K562 (cell line): ENCODE results near the gene BSDC1. TPM values are rescaled to one million over a fixed set of nuclear protein-coding genes. Genes with fewer than 3 reads are reported as not detected.

Experiments
- ARID1B ChIP-seq: fragments of 450-650 bp; IDR thresholded peaks from 2 replicates; pipeline ENCODE4 v1.6.1; 2016; ENCODE audit warnings: antibody characterized with exemption, mild to moderate bottlenecking, inconsistent platforms
- ATF1 ChIP-seq, 2 experiments: fragments of 450-650 bp in 1 of 2; IDR thresholded peaks; 2 replicates each; pipeline ENCODE4 v1.6.1; 2016; ENCODE audit warnings: missing compliant biosample characterization in 1 of 2, missing genetic modification characterization in 1 of 2
- CLOCK ChIP-seq: fragments of 250-450 bp; sonication (Bioruptor Pico); IDR thresholded peaks from 2 replicates; pipeline ENCODE4 v1.4.0; 2020; ENCODE audit warnings: mild to moderate bottlenecking, moderate library complexity, borderline replicate concordance
- CXXC5 ChIP-seq: fragments of 250-450 bp; sonication (Bioruptor Pico); IDR thresholded peaks from 2 replicates; pipeline ENCODE4 v1.8.0; 2022; ENCODE audit warnings: inconsistent platforms, mild to moderate bottlenecking, moderate library complexity
- DIDO1 ChIP-seq: fragments of 450-650 bp; IDR thresholded peaks from 2 replicates; pipeline ENCODE4 v1.6.1; 2016; ENCODE audit warnings: low read depth, missing biosample characterization, missing genetic modification characterization
- FOXK2 ChIP-seq, 2 experiments: fragments of 450-650 bp; IDR thresholded peaks in 1 of 2; conservative IDR thresholded peaks in 1 of 2; 2 replicates each; pipeline ENCODE4 v1.6.1; 2016; ENCODE audit warnings: low read depth in 2 of 2, mild to moderate bottlenecking in 1 of 2
- HOXB6 ChIP-seq: fragments of 250-450 bp; sonication (Bioruptor Pico); IDR thresholded peaks from 2 replicates; pipeline ENCODE4 v1.5.1; 2022; ENCODE audit warnings: mild to moderate bottlenecking, borderline replicate concordance
- MGA ChIP-seq: fragments of 450-650 bp; IDR thresholded peaks from 2 replicates; pipeline ENCODE4 v1.6.1; 2016; ENCODE audit warnings: mild to moderate bottlenecking, moderate library complexity
- RAD51 ChIP-seq: fragments of 450-650 bp; IDR thresholded peaks from 2 replicates; pipeline ENCODE4 v1.7.1; 2016; ENCODE audit warnings: low read depth, mild to moderate bottlenecking, borderline replicate concordance
- XRCC3 ChIP-seq: fragments of 450-650 bp; IDR thresholded peaks from 2 replicates; pipeline ENCODE4 v1.6.1; 2017; ENCODE audit warnings: mild to moderate bottlenecking, moderate library complexity
- ZFP91 ChIP-seq: sonication (generic); formaldehyde crosslinking; IDR thresholded peaks from 2 replicates; pipeline ENCODE4 v1.8.0; 2022; ENCODE audit warnings: mild to moderate bottlenecking, missing genetic modification reagents
- polyA plus RNA-seq, 8 experiments: library from polyadenylated mRNA; depleted of rRNA in 4 of 8; stranded (reverse) in 5 of 8; unstranded in 3 of 8; fragments of >200 nt; fragmentation: Nextera tagmentation in 2 of 8; fragmentation: Illumina TruSeq in 1 of 8; extraction: Ambion mirVana in 2 of 8; extraction: Trizol in 1 of 8; gene quantifications; 2 replicates each; pipeline versions ENCODE4 v1.2.1 to v1.2.3, GENCODE V29; 2011 to 2014; ENCODE audit warnings: inconsistent platforms in 1 of 8, missing spikeins in 1 of 8
- total RNA-seq, 7 experiments: library from RNA; depleted of rRNA in 6 of 7; stranded (reverse); fragments of >200 nt in 6 of 7; fragmentation: Illumina TruSeq in 2 of 7; extraction: Trizol in 2 of 7; gene quantifications; 2 replicates each; pipeline versions ENCODE4 v1.2.1 to v1.2.3, GENCODE V29; 2011 to 2021; ENCODE audit warnings: low replicate concordance in 1 of 7

Gene BSDC1
- total and polyA plus RNA-seq, 9 of the 15 experiments (the other 6 are each of a cell fraction or from before 2014, with no cell fraction given): 10.2 to 96.8 (median 73.1) TPM

- TF ChIP-seq MGA (peak; percentile 86), CXXC5 (peak; percentile 46; the same call in 1 of the 2 replicates), ATF1 (CRISPR knock-in tag; IDR thresholded peaks at IDR 0.05) (no peak), ATF1 (tag; IDR thresholded peaks at IDR 0.05) (peak; percentile 52), HOXB6 (no peak), XRCC3 (no peak), CLOCK (CRISPR knock-in tag) (no peak), RAD51 (no peak), ZFP91 (CRISPR knock-in tag) (peak; percentile 49; the same call in 1 of the 2 replicates), ARID1B (peak; percentile 46), DIDO1 (tag) (no peak), FOXK2 (conservative IDR thresholded peaks at IDR 0.05 in 1 of 2, IDR thresholded peaks at IDR 0.05 in 1 of 2; ENCODE audit: low read depth in 2 of 2) (peak in 1 of 2 experiments; percentile 55; a peak in 1 of 4 replicates)
Measured at GRCh38 chr1:32413507-32414185, 19.4 kb upstream of the BSDC1 start (continued).
